Right lobe of liver (tissue), 4 donors: ENCODE results near the gene TMEM41A.
A peak's percentile ranks its signal among the peaks of the same experiment; 100 is the strongest.

ENCODE experiments used
- POLR2A ChIP-seq: fragments of 450-650 bp; IDR thresholded peaks from one replicate; pipeline ENCODE4 v1.6.1; 2017; ENCODE audit warnings: antibody characterized with exemption, mild to moderate bottlenecking
- TF ChIP-seq, protein P1 (sequence below), 4 donors: fragments of 200-600 bp in 3 of 4; fragments of 450-650 bp in 1 of 4; IDR thresholded peaks; one replicate each; pipeline versions ENCODE4 v1.5.1 to v1.8.0; 2016 to 2022; ENCODE audit warnings: antibody characterized with exemption in 4 of 4, mild to moderate bottlenecking in 2 of 4
- donor health status: DM: no; HTN: no; CAD: no.
- donor health status: DM: no; HTN: no; CAD: no.
- donor health status: DM: no; HTN: yes; CAD: no.

GRCh38 chr3:185498503-185499396 is at the start of gene TMEM41A:
- TF ChIP-seq, protein P1, sequence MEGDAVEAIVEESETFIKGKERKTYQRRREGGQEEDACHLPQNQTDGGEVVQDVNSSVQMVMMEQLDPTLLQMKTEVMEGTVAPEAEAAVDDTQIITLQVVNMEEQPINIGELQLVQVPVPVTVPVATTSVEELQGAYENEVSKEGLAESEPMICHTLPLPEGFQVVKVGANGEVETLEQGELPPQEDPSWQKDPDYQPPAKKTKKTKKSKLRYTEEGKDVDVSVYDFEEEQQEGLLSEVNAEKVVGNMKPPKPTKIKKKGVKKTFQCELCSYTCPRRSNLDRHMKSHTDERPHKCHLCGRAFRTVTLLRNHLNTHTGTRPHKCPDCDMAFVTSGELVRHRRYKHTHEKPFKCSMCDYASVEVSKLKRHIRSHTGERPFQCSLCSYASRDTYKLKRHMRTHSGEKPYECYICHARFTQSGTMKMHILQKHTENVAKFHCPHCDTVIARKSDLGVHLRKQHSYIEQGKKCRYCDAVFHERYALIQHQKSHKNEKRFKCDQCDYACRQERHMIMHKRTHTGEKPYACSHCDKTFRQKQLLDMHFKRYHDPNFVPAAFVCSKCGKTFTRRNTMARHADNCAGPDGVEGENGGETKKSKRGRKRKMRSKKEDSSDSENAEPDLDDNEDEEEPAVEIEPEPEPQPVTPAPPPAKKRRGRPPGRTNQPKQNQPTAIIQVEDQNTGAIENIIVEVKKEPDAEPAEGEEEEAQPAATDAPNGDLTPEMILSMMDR (IDR thresholded peaks at IDR 0.05), result peak in 1 of 4 donors; percentile 2
- TF ChIP-seq POLR2A, result peak; percentile 94
